ENCODE data around the gene MXD1. TPM values are rescaled to one million over a fixed set of nuclear protein-coding genes. Genes with fewer than 3 reads are reported as not detected.
"Not testable (repeated sequence)": the region's sequence is repeated elsewhere in the genome, so short reads cannot be mapped to it uniquely, and the experiment has no call there.

MXD1 gene
- total RNA-seq (10 to 100 TPM; 21.1 to 33.4 TPM), polyA plus RNA-seq (10 to 100 TPM in 1 of 2 donors, 1 to 10 TPM in 1; 5.3 to 11.3 TPM)
- long read RNA-seq, donor 1, partial matches to known transcripts = 9 of 23 reads
- long read RNA-seq, donor 1, other reads (novel, unspliced or antisense) = 13 of 23 reads
- long read RNA-seq, donor 2, full-length matches to known transcripts = 2 of 9 reads
- long read RNA-seq, donor 2, partial matches to known transcripts = 0 of 9 reads
- long read RNA-seq, donor 2, other reads (novel, unspliced or antisense) = 7 of 9 reads

GRCh38 chr2:69914950-69915945, at the start of gene MXD1:
TSS of gene MXD1 (plus strand) at chr2:69915109. CDS start at chr2:69915331, 222 bp downstream.
- no peaks in the 10 kb centered on the region for H3K36me3 ChIP-seq (ENCODE audit: control insufficient read depth in 1 of 2, insufficient read depth in 2 of 2, low read length in 1 of 2)
- H3K9me3 ChIP-seq (ENCODE audit: control insufficient read depth, low read length) = no peaks in the 10 kb centered on the region
- DNase-seq (peak; percentile 66 to 100), ATAC-seq (ENCODE audit: low FRiP score) (peak; percentile 97)
- WGBS, 2 donors = 1% methylated on average over 67 to 81 of the region's 81 CpGs
- H3K4me3 ChIP-seq (ENCODE audit: low read length in 2 of 2) = peak within 1 kb of the TSS; percentile 52 to 87
- peaks cover 0 to 4% of the 10 kb centered on the region in 2 donors for H3K4me1 ChIP-seq (ENCODE audit: control insufficient read depth in 1 of 2, insufficient read depth in 2 of 2, low read length in 2 of 2)
- intact Hi-C loops (cut with DNase I) = loop anchor here (1.0 to 10.0 kb wide), 6 partner anchors 170 to 380 kb away; partner anchors contain the start of genes PCBP1 (in 2 of the 2) and SNRPG (in 2 of the 2)
- peak within 1 kb of the TSS; percentile 46 to 73 for H3K27ac ChIP-seq (ENCODE audit: low read depth in 1 of 2, low read length in 2 of 2)
- H3K27me3 ChIP-seq (ENCODE audit: control insufficient read depth in 1 of 2, insufficient read depth in 2 of 2, low read length in 1 of 2) = no peaks in the 10 kb centered on the region

DNA sequence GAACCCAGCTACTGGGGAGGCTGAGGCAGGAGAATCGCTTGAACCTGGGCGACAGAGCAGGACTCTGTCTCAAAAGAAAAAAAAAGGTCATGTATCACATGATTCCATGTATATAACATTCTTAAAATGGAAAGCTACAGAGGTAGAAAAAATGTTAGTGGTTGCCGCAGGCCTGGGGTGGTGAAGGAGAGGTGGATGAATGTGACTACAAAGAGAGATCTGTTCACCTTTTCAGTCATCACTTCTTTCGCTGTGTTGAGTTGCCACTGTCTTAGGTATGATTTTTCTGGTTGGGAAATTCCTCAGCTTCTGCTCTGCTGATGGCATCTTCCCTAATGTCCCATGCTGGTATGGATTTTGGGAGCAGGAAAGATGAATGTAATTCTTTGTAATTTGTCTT, 26.5 kb upstream of the MXD1 start:
- Histone ChIP-seq H3K4me1 (ENCODE audit: control insufficient read depth in 1 of 2, insufficient read depth in 2 of 2, low read length in 2 of 2) (no peaks in the 10 kb centered on the region), H3K36me3 (ENCODE audit: control insufficient read depth in 1 of 2, insufficient read depth in 2 of 2, low read length in 1 of 2) (no peaks in the 10 kb centered on the region), H3K27ac (ENCODE audit: low read depth in 1 of 2, low read length in 2 of 2) (no peak overlapping the region), H3K4me3 (ENCODE audit: low read length in 2 of 2) (no peak overlapping the region), H3K27me3 (ENCODE audit: control insufficient read depth in 1 of 2, insufficient read depth in 2 of 2, low read length in 1 of 2) (no peaks in the 10 kb centered on the region), H3K9me3 (ENCODE audit: control insufficient read depth, low read length) (peaks cover 3% of the 10 kb centered on the region)
- no peak for DNase-seq
- ATAC-seq (ENCODE audit: low FRiP score) = no peak
- intact Hi-C loops (cut with DNase I) = no loop called here
- WGBS, 2 donors = 93% methylated on average over 4 of the region's 4 CpGs

GRCh38 chr2:69889302-69889701, 25.6 kb upstream of the MXD1 start:
- intact Hi-C loops (cut with DNase I) = no loop called here
- ATAC-seq (ENCODE audit: low FRiP score) = no peak

GRCh38 chr2:69890881-69891280, 24.0 kb upstream of the MXD1 start:
- Histone ChIP-seq H3K27me3 (ENCODE audit: control insufficient read depth in 1 of 2, insufficient read depth in 2 of 2, low read length in 1 of 2) (no peaks in the 10 kb centered on the region), H3K9me3 (ENCODE audit: control insufficient read depth, low read length) (peaks cover 3% of the 10 kb centered on the region), H3K4me3 (ENCODE audit: low read length in 2 of 2) (no peak overlapping the region), H3K27ac (ENCODE audit: low read depth in 1 of 2, low read length in 2 of 2) (no peak overlapping the region), H3K36me3 (ENCODE audit: control insufficient read depth in 1 of 2, insufficient read depth in 2 of 2, low read length in 1 of 2) (no peaks in the 10 kb centered on the region), H3K4me1 (ENCODE audit: control insufficient read depth in 1 of 2, insufficient read depth in 2 of 2, low read length in 2 of 2) (no peaks in the 10 kb centered on the region)
- DNase-seq (no peak), ATAC-seq (ENCODE audit: low FRiP score) (no peak)
- WGBS, 2 donors = 19 to 50% methylated on average over 1 of the region's 1 CpG
- intact Hi-C loops (cut with DNase I) = no loop called here

More at GRCh38 chr2:69889302-69889701, 25.6 kb upstream of the MXD1 start:
- no peak for DNase-seq
- Histone ChIP-seq H3K4me1 (ENCODE audit: control insufficient read depth in 1 of 2, insufficient read depth in 2 of 2, low read length in 2 of 2) (no peaks in the 10 kb centered on the region), H3K27ac (ENCODE audit: low read depth in 1 of 2, low read length in 2 of 2) (no peak overlapping the region), H3K27me3 (ENCODE audit: control insufficient read depth in 1 of 2, insufficient read depth in 2 of 2, low read length in 1 of 2) (no peaks in the 10 kb centered on the region), H3K36me3 (ENCODE audit: control insufficient read depth in 1 of 2, insufficient read depth in 2 of 2, low read length in 1 of 2) (no peaks in the 10 kb centered on the region), H3K4me3 (ENCODE audit: low read length in 2 of 2) (no peak overlapping the region), H3K9me3 (ENCODE audit: control insufficient read depth, low read length) (peaks cover 3% of the 10 kb centered on the region)

DNA sequence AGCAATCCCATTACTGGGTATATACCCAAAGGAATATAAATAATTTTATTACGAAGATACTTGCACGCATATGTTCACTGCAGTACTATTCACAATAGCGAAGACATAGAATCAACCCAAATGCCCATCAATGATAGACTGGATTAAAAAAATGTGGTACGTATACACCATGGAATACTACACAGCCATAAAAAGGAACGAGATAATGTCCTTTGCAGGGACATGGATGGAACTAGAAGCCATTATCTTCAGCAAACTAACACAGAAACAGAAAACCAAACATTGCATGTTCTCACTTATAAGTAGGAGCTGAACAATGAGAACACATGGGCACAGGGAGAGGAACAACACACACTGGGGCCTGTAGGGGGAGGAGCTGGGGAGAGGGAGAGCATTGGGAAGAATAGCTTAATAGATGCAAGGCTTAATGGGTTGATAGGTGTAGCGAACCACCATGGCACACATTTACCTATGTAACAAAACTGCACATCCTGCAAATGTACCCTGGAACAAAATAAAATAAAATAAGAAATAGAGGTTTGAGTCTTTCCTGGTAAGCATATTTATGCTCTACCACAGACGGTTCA, 22.0 kb upstream of the MXD1 start:
- H3K36me3 ChIP-seq (ENCODE audit: control insufficient read depth in 1 of 2, insufficient read depth in 2 of 2, low read length in 1 of 2); H3K4me1 ChIP-seq (ENCODE audit: control insufficient read depth in 1 of 2, insufficient read depth in 2 of 2, low read length in 2 of 2); intact Hi-C loops (cut with DNase I); H3K9me3 ChIP-seq (ENCODE audit: control insufficient read depth, low read length); DNase-seq; H3K27me3 ChIP-seq (ENCODE audit: control insufficient read depth in 1 of 2, insufficient read depth in 2 of 2, low read length in 1 of 2); ATAC-seq (ENCODE audit: low FRiP score); H3K4me3 ChIP-seq (ENCODE audit: low read length in 2 of 2): not testable (repeated sequence)
- peak overlapping the region in 1 of 2 donors; percentile 23 for H3K27ac ChIP-seq (ENCODE audit: low read depth in 1 of 2, low read length in 2 of 2)
- WGBS, 2 donors = 94% methylated on average over 7 of the region's 7 CpGs

GRCh38 chr2:69893684-69894551, 21.0 kb upstream of the MXD1 start, which contains the start of gene SNRNP27:
TSS of gene SNRNP27 (plus strand) at chr2:69893956. CDS start at chr2:69893985, 29 bp downstream.
- Histone ChIP-seq H3K9me3 (ENCODE audit: control insufficient read depth, low read length) (peaks cover 3% of the 10 kb centered on the region), H3K27ac (ENCODE audit: low read depth in 1 of 2, low read length in 2 of 2) (peak within 1 kb of the TSS; percentile 31 to 96), H3K4me3 (ENCODE audit: low read length in 2 of 2) (peak within 1 kb of the TSS; percentile 79 to 99), H3K27me3 (ENCODE audit: control insufficient read depth in 1 of 2, insufficient read depth in 2 of 2, low read length in 1 of 2) (no peaks in the 10 kb centered on the region), H3K36me3 (ENCODE audit: control insufficient read depth in 1 of 2, insufficient read depth in 2 of 2, low read length in 1 of 2) (peaks cover 0 to 4% of the 10 kb centered on the region in 2 donors), H3K4me1 (ENCODE audit: control insufficient read depth in 1 of 2, insufficient read depth in 2 of 2, low read length in 2 of 2) (no peaks in the 10 kb centered on the region)
- intact Hi-C loops (cut with DNase I) = no loop called here
- ATAC-seq (ENCODE audit: low FRiP score) = peak; percentile 92
- WGBS, 2 donors = 0% methylated on average over 32 of the region's 32 CpGs
- DNase-seq = peak; percentile 89 to 91

GRCh38 chr2:69894737-69895136, 20.2 kb upstream of the MXD1 start:
- H3K27me3 ChIP-seq (ENCODE audit: control insufficient read depth in 1 of 2, insufficient read depth in 2 of 2, low read length in 1 of 2); DNase-seq; H3K36me3 ChIP-seq (ENCODE audit: control insufficient read depth in 1 of 2, insufficient read depth in 2 of 2, low read length in 1 of 2); H3K27ac ChIP-seq (ENCODE audit: low read depth in 1 of 2, low read length in 2 of 2); intact Hi-C loops (cut with DNase I); H3K4me1 ChIP-seq (ENCODE audit: control insufficient read depth in 1 of 2, insufficient read depth in 2 of 2, low read length in 2 of 2); H3K9me3 ChIP-seq (ENCODE audit: control insufficient read depth, low read length); ATAC-seq (ENCODE audit: low FRiP score): not testable (repeated sequence)
- peak overlapping the region; percentile 79 to 99 for H3K4me3 ChIP-seq (ENCODE audit: low read length in 2 of 2)
- 16 to 31% methylated on average over 23 of the region's 23 CpGs for WGBS, 2 donors

Data from aorta (tissue), 5 donors.